GM12878 (cell line): ENCODE data around the gene GLIPR2. TPM values are rescaled to one million over a fixed set of nuclear protein-coding genes. Genes with fewer than 3 reads are reported as not detected.

Experiments
- ATAC-seq: fragments of 200-7000 bp; cut with Tn5 transposase; 3 replicates; pipeline ENCODE4 v1.9.1; 2020; ENCODE audit warnings: mild to moderate bottlenecking, moderate library complexity
- BruUV-seq: library from RNA; stranded (reverse); fragments of 400-500 nt; replicated peaks from 2 replicates; lab custom pipeline; 2021; lab: Mats Ljungman, UMichigan
- CTCF ChIA-PET: fragments of 300-600 bp; sonication (Branson Sonifier 250); formaldehyde crosslinking; extraction: SDS; loops from one replicate; lab custom pipeline; 2021; ENCODE audit warnings: inconsistent platforms; lab: Yijun Ruan, JAX
- POLR2A ChIA-PET: fragments of 350-600 bp; formaldehyde crosslinking; extraction: SDS; loops from one replicate; lab custom pipeline; 2021; ENCODE audit warnings: inconsistent platforms; lab: Charles Lee
- RAD21 ChIA-PET: fragments of 300-600 bp; sonication (Branson Sonifier 250); formaldehyde crosslinking; loops from one replicate; lab custom pipeline; 2023; ENCODE audit warnings: antibody characterized with exemption; ENCODE audit not compliant: unreplicated experiment; lab: Charles Lee
- SMC1A ChIA-PET: fragments of 300-600 bp; sonication (Branson Sonifier 250); formaldehyde crosslinking; loops from one replicate; lab custom pipeline; 2023; ENCODE audit not compliant: unreplicated experiment, uncharacterized antibody; lab: Charles Lee
- DNase-seq: peaks from one replicate; pipeline ENCODE4 v3.0.0-alpha.2; 2011; ENCODE audit warnings: low read depth, low spot score
- FAIRE-seq: peaks from 3 replicates; lab custom pipeline; 2011; peaks lifted over from hg19 to GRCh38; lab: Jason Lieb, UNC
- H2AFZ ChIP-seq: 2 replicates; pipeline ENCODE4 v1.6.0; 2011; ENCODE audit warnings: low read depth, low read length, control low read depth; ENCODE audit not compliant: control insufficient read depth
- H3K27ac ChIP-seq: 2 replicates; pipeline ENCODE4 v1.5.1; 2011; ENCODE audit warnings: control low read depth; ENCODE audit not compliant: control insufficient read depth, insufficient read depth
- H3K27me3 ChIP-seq, 2 experiments: replicated peaks in 1 of 2; 2 replicates each; pipeline versions ENCODE4 v1.6.0 to v1.6.1; 2011; ENCODE audit warnings: low read length in 1 of 2; ENCODE audit not compliant: control insufficient read depth in 2 of 2, insufficient read depth in 2 of 2
- H3K36me3 ChIP-seq, 2 experiments: 2 replicates each; pipeline ENCODE4 v1.5.1; 2011; ENCODE audit warnings: low read length in 1 of 2; ENCODE audit not compliant: control insufficient read depth in 2 of 2, insufficient read depth in 2 of 2
- H3K4me1 ChIP-seq: 2 replicates; pipeline ENCODE4 v1.6.1; 2011; ENCODE audit warnings: mild to moderate bottlenecking, low read length, moderate library complexity, mixed read lengths; ENCODE audit not compliant: control insufficient read depth, insufficient read depth
- H3K4me2 ChIP-seq: 2 replicates; pipeline ENCODE4 v1.6.0; 2011; ENCODE audit warnings: control low read depth; ENCODE audit not compliant: control insufficient read depth, insufficient read depth
- H3K4me3 ChIP-seq: fragments of 200-600 bp; sonication (generic); 2 replicates; pipeline ENCODE4 v1.5.1; 2016
- H3K79me2 ChIP-seq: 2 replicates; pipeline ENCODE4 v1.6.0; 2011; ENCODE audit warnings: low read length; ENCODE audit not compliant: control insufficient read depth, insufficient read depth
- H3K9ac ChIP-seq: 2 replicates; pipeline ENCODE4 v1.8.0; 2011; ENCODE audit warnings: low read length, control low read depth, mixed read lengths; ENCODE audit not compliant: control insufficient read depth, insufficient read depth
- H3K9me3 ChIP-seq: replicated peaks from 3 replicates; pipeline ENCODE4 v1.5.1; 2011; ENCODE audit warnings: mild to moderate bottlenecking, low read length; ENCODE audit not compliant: control insufficient read depth, insufficient read depth
- H4K20me1 ChIP-seq: 2 replicates; pipeline ENCODE4 v1.6.0; 2011; ENCODE audit not compliant: control insufficient read depth, insufficient read depth
- DPF2 ChIP-seq: fragments of 450-650 bp; IDR thresholded peaks from 2 replicates; pipeline ENCODE4 v1.6.1; 2017; ENCODE audit warnings: mild to moderate bottlenecking
- HCFC1 ChIP-seq: fragments of 150-350 bp; IDR thresholded peaks from 2 replicates; pipeline ENCODE4 v1.6.1; 2014; ENCODE audit warnings: low read length
- IRF3 ChIP-seq: fragments of 450-650 bp; IDR thresholded peaks from 2 replicates; pipeline ENCODE4 v1.6.1; 2014; ENCODE audit warnings: mild to moderate bottlenecking
- KAT2A ChIP-seq: conservative IDR thresholded peaks from 2 replicates; pipeline ENCODE4 v1.6.1; 2011; ENCODE audit warnings: low read depth, low read length; ENCODE audit not compliant: control insufficient read depth
- MLLT1 ChIP-seq: fragments of 450-650 bp; IDR thresholded peaks from 2 replicates; pipeline ENCODE4 v1.6.1; 2016; ENCODE audit warnings: mild to moderate bottlenecking
- PAX5 ChIP-seq: IDR thresholded peaks from 2 replicates; pipeline ENCODE4 v1.6.1; 2011; ENCODE audit warnings: low read depth, low read length, borderline replicate concordance
- TAF1 ChIP-seq: IDR thresholded peaks from 2 replicates; pipeline ENCODE4 v1.6.1; 2011; ENCODE audit warnings: mild to moderate bottlenecking, low read depth, low read length, borderline replicate concordance
- ZBTB4 ChIP-seq: fragments of 450-650 bp; formaldehyde crosslinking; IDR thresholded peaks from 2 replicates; pipeline ENCODE4 v1.4.0; 2022; ENCODE audit warnings: mild to moderate bottlenecking, moderate library complexity
- ZNF592 ChIP-seq: fragments of 450-650 bp; IDR thresholded peaks from 2 replicates; pipeline ENCODE4 v1.6.1; 2017; ENCODE audit warnings: mild to moderate bottlenecking, moderate library complexity
- WGBS: methylation state at CpG from one replicate; pipeline ENCODE4 v1.1.6; 2016; ENCODE audit warnings: low lambda C conversion rate; ENCODE audit not compliant: insufficient replicate concordance, insufficient coverage; ENCODE audit errors: missing lambda C conversion rate; 5-methylcytosine and 5-hydroxymethylcytosine counted together
- in situ Hi-C: fragments of 300-500 bp; cut with MboI; formaldehyde crosslinking; loops from 9 replicates; pipeline ENCODE4 v1.14.3; 2018; ENCODE audit warnings: mixed read lengths
- intact Hi-C: fragments of 100-400 bp; cut with micrococcal nuclease; formaldehyde crosslinking; loops from one replicate; pipeline ENCODE4 v1.14.2; 2022; ENCODE audit not compliant: unreplicated experiment
- polyA plus RNA-seq, 11 experiments: library from polyadenylated mRNA; depleted of rRNA in 4 of 11; unstranded in 6 of 11; stranded (reverse) in 5 of 11; fragments of >200 nt; fragmentation: Nextera tagmentation in 4 of 11; fragmentation: Illumina TruSeq in 1 of 11; extraction: Ambion mirVana in 4 of 11; extraction: Trizol in 1 of 11; gene quantifications; 1 replicate in 1 of 11; 2 replicates in 10 of 11; pipeline versions ENCODE4 v1.2.1 to v1.2.3, GENCODE V29; 2011 to 2016; ENCODE audit warnings: inconsistent platforms in 2 of 11, missing spikeins in 2 of 11, low read depth in 1 of 11
- total RNA-seq, 4 experiments: library from RNA; depleted of rRNA in 3 of 4; stranded (reverse); fragments of >200 nt in 3 of 4; fragmentation: Illumina TruSeq in 1 of 4; extraction: Trizol in 1 of 4; gene quantifications; 2 replicates each; pipeline versions ENCODE4 v1.2.1 to v1.2.3, GENCODE V29; 2013 to 2021
- TF ChIP-seq, protein P1 (sequence below): fragments of 450-650 bp; IDR thresholded peaks from 2 replicates; pipeline ENCODE4 v1.6.1; 2017; ENCODE audit warnings: antibody characterized with exemption, mild to moderate bottlenecking, moderate library complexity

Gene GLIPR2
- total and polyA plus RNA-seq, 10 of the 15 experiments (the other 5 are each of a cell fraction or from before 2014, with no cell fraction given): 0.41 to 3.5 (median 2.2) TPM

GRCh38 chr9:36213387-36213786 is 76.9 kb downstream of the GLIPR2 start:
- BruUV-seq: no TSS peak
- no peak overlapping the region for H3K27ac ChIP-seq
- no peak overlapping the region for H3K9ac ChIP-seq
- FAIRE-seq (no peak), ATAC-seq (no peak), DNase-seq (no peak)
- H3K9me3 ChIP-seq: no peaks in the 10 kb centered on the region
- H3K4me2 ChIP-seq: no peak overlapping the region
- intact Hi-C loops: no loop called here
- no peak overlapping the region for H2AFZ ChIP-seq
- in situ Hi-C loops: no loop called here
- no peaks in the 10 kb centered on the region for H3K4me1 ChIP-seq
- CTCF ChIA-PET: interaction anchor here (1.1 kb wide), 1 partner anchor 20 kb away, joined by 3 read pairs; no protein-coding TSS in a partner anchor
- peaks cover 4% of the 10 kb centered on the region; the same call in 1 of the 2 replicates for H3K79me2 ChIP-seq
- no peak overlapping the region for H3K4me3 ChIP-seq
- SMC1A ChIA-PET: interaction anchor here (0.6 to 1.2 kb wide), 4 partner anchors 23 to 131 kb away, joined by 3 read pairs; no protein-coding TSS in a partner anchor
- RAD21 ChIA-PET: no interaction called here
- no peaks in the 10 kb centered on the region for H3K27me3 ChIP-seq
- H3K36me3 ChIP-seq: peaks cover 18 to 40% of the 10 kb centered on the region in 2 experiments
- WGBS: 100% methylated on average over 4 of the region's 4 CpGs
- H4K20me1 ChIP-seq: peaks cover 12% of the 10 kb centered on the region; the same call in 1 of the 2 replicates
- POLR2A ChIA-PET: no interaction called here
- TF ChIP-seq, protein P1, sequence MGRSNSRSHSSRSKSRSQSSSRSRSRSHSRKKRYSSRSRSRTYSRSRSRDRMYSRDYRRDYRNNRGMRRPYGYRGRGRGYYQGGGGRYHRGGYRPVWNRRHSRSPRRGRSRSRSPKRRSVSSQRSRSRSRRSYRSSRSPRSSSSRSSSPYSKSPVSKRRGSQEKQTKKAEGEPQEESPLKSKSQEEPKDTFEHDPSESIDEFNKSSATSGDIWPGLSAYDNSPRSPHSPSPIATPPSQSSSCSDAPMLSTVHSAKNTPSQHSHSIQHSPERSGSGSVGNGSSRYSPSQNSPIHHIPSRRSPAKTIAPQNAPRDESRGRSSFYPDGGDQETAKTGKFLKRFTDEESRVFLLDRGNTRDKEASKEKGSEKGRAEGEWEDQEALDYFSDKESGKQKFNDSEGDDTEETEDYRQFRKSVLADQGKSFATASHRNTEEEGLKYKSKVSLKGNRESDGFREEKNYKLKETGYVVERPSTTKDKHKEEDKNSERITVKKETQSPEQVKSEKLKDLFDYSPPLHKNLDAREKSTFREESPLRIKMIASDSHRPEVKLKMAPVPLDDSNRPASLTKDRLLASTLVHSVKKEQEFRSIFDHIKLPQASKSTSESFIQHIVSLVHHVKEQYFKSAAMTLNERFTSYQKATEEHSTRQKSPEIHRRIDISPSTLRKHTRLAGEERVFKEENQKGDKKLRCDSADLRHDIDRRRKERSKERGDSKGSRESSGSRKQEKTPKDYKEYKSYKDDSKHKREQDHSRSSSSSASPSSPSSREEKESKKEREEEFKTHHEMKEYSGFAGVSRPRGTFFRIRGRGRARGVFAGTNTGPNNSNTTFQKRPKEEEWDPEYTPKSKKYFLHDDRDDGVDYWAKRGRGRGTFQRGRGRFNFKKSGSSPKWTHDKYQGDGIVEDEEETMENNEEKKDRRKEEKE: no peak
- TF ChIP-seq MLLT1 (no peak), IRF3 (no peak), DPF2 (no peak), ZNF592 (no peak), PAX5 (no peak), ZBTB4 (CRISPR knock-in tag) (no peak), KAT2A (no peak), TAF1 (no peak), HCFC1 (no peak)
